Inferior parietal cortex (tissue), 1 donor: ENCODE data around the gene FAM120B.
"Not testable (repeated sequence)": the region's sequence is repeated elsewhere in the genome, so short reads cannot be mapped to it uniquely, and the experiment has no call there.

Experiments used
- DNase-seq: peaks from one replicate; pipeline ENCODE4 v3.0.0-alpha.2; 2016; ENCODE audit errors: extremely low spot score

Gene FAM120B

DNA sequence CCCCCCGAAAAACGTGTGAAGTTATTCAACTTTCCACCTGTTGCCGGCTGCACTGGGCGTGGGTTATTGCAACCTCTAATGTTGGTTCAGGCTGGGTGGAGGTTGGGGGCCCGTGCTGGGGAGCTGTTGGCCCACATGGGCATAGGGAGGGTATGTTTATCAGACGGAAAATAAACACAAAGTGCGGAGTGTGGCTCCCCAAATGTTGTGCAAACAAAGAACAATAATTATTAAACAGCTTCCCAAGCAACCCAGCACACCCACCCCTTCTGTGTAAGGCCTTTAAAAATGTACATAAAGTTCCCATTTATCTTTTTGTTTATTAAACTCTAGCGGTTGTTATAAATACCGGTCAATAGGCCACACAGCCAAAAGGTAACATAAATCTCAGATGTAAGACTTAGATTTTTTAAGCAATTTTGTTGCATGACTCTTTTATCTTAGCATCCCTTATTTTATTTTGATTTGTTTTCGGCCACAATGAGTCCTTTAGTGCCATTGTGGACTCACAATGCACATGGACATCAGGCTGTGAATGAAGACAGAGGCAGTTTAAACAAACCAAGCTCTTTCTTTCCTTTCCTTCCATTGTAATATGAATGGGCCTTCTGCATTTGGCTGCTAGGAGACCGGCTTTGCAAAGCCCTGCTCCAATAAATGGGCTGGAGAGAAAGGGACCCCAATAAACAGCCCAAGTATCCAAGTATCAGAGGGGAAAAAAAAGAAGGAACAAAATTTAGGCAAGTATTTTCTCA lies 8.8 kb upstream of the FAM120B start:
- peak; percentile 66 for DNase-seq

GRCh38 chr6:170298688-170299087 lies 7.9 kb upstream of the FAM120B start:
- DNase-seq: no peak

DNA sequence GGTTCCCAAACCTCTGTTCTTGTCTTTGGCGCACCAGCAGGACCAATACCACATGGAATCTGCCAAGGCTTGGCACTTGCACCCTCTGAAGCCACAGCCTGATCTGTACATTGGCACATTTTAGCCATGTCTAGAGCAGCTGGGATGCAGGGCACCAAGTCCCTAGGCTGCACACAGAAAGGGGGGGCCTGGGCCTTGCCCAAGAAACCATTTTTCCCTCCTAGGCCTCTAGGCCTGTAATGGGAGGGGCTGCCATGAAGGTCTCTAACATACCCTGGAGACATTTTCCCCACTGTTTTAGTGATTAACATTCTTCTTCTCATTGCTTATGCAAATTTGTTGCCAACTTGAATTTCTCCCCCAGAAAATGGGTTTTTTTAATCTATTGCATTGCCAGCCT lies 5.4 kb upstream of the FAM120B start:
- DNase-seq: no peak

DNA sequence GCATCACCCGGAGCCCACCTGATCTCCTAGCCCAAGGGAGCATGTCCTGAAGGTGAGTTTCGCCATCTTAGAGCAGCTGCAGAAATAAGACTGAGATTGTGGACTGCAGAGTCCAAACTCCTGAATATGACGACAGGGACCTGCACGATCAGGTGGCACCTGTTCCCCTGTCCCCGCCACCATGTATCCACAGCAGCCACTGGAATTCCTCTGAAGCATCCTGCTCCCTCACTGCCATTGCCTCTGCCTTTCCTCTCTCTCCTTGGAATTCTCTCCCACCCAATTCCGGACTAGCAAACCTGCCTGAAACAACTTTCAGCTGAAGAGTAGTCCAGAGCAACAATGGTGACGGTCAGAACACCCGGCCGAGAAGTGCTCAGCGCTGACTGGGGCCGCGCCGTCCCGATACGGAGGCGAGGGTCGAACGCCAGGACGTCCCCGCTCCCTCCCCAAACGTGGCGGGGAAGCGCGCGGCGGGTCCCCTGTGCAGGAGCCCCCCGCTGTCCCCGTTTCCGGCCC lies 694 bp upstream of the FAM120B start:
- no peak for DNase-seq

DNA sequence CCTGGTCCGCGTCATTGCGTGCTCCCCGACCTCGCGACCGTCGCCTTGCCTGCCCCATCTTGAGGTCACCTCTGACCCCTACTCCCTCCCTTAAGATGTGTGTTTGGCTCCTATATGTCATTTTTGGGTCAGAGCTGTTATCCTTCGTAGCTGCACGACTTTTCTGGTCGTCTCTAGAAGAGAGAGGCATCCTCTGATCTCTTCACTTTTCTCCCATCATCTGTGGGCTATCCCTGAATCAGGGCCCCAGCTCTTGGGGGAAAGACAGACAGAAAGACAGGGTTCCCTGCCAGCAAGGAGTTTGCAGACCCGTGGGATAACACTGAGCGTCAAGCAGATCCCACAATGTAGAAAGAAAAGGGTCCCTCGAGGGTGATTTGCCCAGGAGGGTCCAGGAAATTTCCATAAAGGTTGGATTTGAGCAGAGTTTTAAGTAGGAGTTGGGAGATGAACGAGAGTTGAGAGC lies 555 bp downstream of the FAM120B start:
- DNase-seq: no peak

DNA sequence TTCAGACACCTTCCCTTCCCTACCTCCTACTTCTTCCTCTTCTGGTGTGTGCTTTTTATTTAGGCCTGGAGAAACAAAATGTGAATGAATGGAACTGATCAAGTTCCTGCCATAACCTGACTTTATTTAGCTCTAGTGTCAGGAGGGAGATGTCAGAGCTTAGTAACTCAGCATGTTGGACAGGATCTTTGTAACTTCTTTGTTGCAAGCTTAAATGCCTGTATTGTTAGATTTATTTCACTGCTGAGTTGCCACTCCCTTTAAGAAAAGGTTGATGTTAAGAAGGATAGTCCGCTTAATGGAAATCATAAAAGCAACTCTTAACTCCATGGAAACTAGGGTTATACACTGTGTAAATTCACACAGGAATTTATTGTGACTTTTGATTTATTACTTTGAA lies 2.2 kb downstream of the FAM120B start:
- no peak for DNase-seq

DNA sequence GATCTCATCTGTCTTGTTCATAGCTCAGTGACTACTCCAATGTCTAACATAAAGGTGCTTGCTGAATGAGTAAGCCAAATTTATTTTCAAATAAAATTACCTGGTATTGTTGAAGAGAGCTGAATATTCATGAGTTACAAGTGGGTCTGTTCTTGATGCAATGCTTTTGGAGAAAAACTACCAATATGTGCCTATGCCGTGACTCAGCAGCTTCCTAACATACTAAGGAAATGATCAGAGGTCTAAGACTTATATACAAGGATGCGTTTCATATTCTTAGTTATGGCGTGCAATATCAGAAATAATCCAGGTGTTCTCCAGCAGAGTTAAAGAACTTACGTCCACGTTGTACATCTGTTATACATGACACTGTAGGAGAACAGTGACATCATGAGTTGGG lies 5.1 kb downstream of the FAM120B start:
- DNase-seq: no peak

- no peak for DNase-seq
Measured at GRCh38 chr6:170312876-170313275, 6.3 kb downstream of the FAM120B start.

GRCh38 chr6:170313716-170314295 lies 7.2 kb downstream of the FAM120B start:
- DNase-seq: no peak

- no peak for DNase-seq
Measured at GRCh38 chr6:170314983-170315382, 8.4 kb downstream of the FAM120B start.

DNA sequence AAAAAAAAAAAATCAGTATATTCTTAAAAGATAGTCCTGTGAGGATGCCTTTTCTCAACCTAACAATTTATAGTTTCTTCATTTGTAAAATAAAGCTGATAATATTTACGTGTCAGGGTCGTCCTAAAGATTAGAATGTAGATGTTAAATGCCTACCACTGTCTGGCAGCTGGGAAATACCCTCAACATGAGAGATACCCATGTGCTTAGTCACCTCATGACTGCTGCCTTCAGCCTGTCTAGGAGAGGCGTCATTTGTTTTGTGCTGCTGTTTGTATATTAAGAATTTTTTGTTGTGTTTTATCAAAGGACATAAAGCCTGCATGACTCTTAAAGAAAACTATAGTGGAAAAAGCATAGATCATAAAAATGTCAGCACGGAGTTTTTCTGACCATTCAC lies 9.5 kb downstream of the FAM120B start:
- no peak for DNase-seq

DNA sequence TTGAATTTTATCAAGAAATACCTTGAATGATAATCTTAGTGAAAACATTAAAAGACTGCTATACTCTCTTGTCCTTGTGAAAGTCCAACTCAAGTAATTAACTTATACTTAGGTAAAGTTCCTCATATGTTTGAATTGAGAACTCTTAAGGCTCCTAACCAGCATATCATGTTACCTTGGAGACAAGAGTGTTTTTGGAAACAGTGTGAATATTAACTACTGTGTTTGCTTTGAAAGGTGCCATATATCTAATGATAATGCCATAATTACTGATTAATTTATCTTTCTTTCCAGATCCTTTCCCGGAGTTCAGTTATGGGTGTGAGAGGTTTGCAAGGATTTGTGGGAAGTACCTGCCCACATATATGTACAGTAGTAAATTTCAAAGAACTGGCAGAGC lies 10.5 kb downstream of the FAM120B start:
- DNase-seq: no peak

DNA sequence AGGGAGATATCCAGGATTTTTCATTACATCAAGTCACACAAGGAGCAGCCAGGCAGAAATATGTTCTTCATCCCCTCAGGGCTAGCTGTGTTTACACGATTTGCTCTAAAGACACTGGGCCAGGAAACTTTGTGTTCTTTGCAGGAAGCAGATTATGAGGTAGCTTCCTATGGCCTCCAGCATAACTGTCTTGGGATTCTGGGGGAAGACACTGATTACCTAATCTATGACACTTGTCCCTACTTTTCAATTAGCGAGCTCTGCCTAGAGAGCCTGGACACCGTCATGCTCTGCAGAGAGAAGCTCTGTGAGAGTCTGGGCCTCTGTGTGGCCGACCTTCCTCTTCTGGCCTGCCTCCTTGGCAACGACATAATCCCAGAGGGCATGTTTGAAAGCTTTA lies 11.2 kb downstream of the FAM120B start:
- DNase-seq: no peak

GRCh38 chr6:170329321-170329720 lies 22.8 kb downstream of the FAM120B start:
- DNase-seq: no peak

GRCh38 chr6:170335199-170335598 lies 28.6 kb downstream of the FAM120B start:
- DNase-seq: not testable (repeated sequence)

GRCh38 chr6:170344631-170345576 lies 38.3 kb downstream of the FAM120B start:
- DNase-seq: no peak

DNA sequence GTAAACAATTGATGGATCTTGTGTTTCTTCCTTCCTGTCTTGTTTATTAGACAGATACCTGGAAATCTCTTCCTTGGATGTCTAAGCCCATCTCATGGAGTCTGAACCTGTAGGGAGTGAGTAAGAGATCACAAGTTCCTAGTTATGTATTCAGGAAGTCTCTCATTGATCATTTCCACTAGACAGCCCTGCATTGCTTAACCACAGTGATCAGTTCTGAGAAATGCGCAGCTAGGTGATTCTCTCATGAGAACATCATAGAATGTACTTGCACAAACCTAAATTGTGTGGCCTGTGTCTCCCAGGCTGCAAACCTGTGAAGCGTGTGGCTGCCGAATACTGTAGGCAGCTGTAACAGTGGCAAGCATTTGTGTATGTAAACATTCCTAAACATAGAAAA lies 39.1 kb downstream of the FAM120B start:
- DNase-seq: no peak

DNA sequence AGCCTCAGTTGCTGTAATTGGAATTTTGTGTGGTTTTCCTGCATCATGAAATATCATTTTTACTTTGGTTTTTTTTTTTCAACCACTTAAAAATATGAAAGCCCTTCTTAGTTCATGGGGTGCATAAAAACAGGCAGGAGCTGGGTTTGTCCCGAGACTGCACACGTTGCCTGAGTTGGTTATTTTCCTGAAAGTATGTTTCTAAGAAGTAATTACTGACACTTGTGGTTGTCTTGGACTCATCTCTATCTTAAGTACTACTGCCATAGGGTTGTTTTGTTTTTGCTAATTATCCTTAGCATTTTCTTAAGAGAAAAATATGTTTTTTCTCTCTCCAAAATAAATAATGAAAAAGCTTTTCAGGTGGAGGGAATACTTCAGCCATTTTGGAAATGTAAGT lies 40.1 kb downstream of the FAM120B start:
- no peak for DNase-seq

- DNase-seq: no peak
Measured at GRCh38 chr6:170347091-170347490, 40.5 kb downstream of the FAM120B start.

GRCh38 chr6:170347975-170348374 lies 41.4 kb downstream of the FAM120B start:
- DNase-seq: no peak

GRCh38 chr6:170351456-170351855 lies 44.9 kb downstream of the FAM120B start:
- not testable (repeated sequence) for DNase-seq

- DNase-seq: not testable (repeated sequence)
Measured at GRCh38 chr6:170355190-170355589, 48.6 kb downstream of the FAM120B start.
